Loucy (cell line): ENCODE results near the gene CD209.

Source experiments
- H2AFZ ChIP-seq: fragments of 200-600 bp; sonication (generic); 2 replicates; pipeline ENCODE4 v1.6.0; 2016; ENCODE audit warnings: antibody characterized with exemption, mild to moderate bottlenecking, low read length, moderate library complexity
- H3F3A ChIP-seq: fragments of 200-600 bp; 2 replicates; pipeline ENCODE4 v1.6.0; 2016; ENCODE audit warnings: antibody characterized with exemption, low read depth, mild to moderate bottlenecking
- H3K27me3 ChIP-seq: fragments of 200-600 bp; sonication (generic); 2 replicates; pipeline ENCODE4 v1.6.1; 2014; ENCODE audit warnings: low read length, mild to moderate bottlenecking; ENCODE audit not compliant: insufficient read depth, poor library complexity, severe bottlenecking
- H3K36me3 ChIP-seq: fragments of 200-600 bp; sonication (generic); 2 replicates; pipeline ENCODE4 v1.6.1; 2016; ENCODE audit warnings: low read length; ENCODE audit not compliant: insufficient read depth
- H3K4me1 ChIP-seq: fragments of 200-600 bp; sonication (generic); 2 replicates; pipeline ENCODE4 v1.5.1; 2014; ENCODE audit warnings: low read length, mild to moderate bottlenecking; ENCODE audit not compliant: insufficient read depth, poor library complexity, severe bottlenecking
- H3K4me2 ChIP-seq: fragments of 200-600 bp; sonication (generic); 2 replicates; pipeline ENCODE4 v1.6.0; 2014; ENCODE audit warnings: antibody characterized with exemption, low read length, low read depth, mild to moderate bottlenecking; ENCODE audit not compliant: poor library complexity, severe bottlenecking
- H3K4me3 ChIP-seq: fragments of 200-600 bp; sonication (generic); 2 replicates; pipeline ENCODE4 v1.5.1; 2014; ENCODE audit warnings: low read length, mild to moderate bottlenecking, mixed read lengths; ENCODE audit not compliant: poor library complexity, severe bottlenecking
- H3K79me2 ChIP-seq: fragments of 200-600 bp; sonication (generic); 2 replicates; pipeline ENCODE4 v1.6.1; 2014; ENCODE audit warnings: low read length; ENCODE audit not compliant: insufficient read depth
- H3K9ac ChIP-seq: fragments of 200-600 bp; sonication (generic); 2 replicates; pipeline ENCODE4 v1.6.0; 2014; ENCODE audit warnings: mild to moderate bottlenecking, low read depth, low read length, moderate library complexity; ENCODE audit not compliant: poor library complexity, severe bottlenecking
- H3K9me2 ChIP-seq: fragments of 200-600 bp; sonication (generic); replicated peaks from 2 replicates; pipeline ENCODE4 v1.6.1; 2016; ENCODE audit warnings: low read depth, low read length, mixed read lengths
- H3K9me3 ChIP-seq: fragments of 200-600 bp; sonication (generic); 2 replicates; pipeline ENCODE4 v1.6.1; 2014; ENCODE audit warnings: mild to moderate bottlenecking, antibody characterized with exemption, low read length, low read depth; ENCODE audit not compliant: insufficient read depth
- H4K20me1 ChIP-seq: fragments of 200-600 bp; sonication (generic); 2 replicates; pipeline ENCODE4 v1.6.0; 2014; ENCODE audit warnings: antibody characterized with exemption, low read length, mild to moderate bottlenecking; ENCODE audit not compliant: insufficient read depth, poor library complexity, severe bottlenecking
- EZH2phosphoT487 ChIP-seq: fragments of 200-600 bp; IDR thresholded peaks from 2 replicates; pipeline ENCODE4 v1.6.1; 2018; ENCODE audit warnings: antibody characterized with exemption, mild to moderate bottlenecking, moderate library complexity, borderline replicate concordance
- TF ChIP-seq, protein P1 (sequence below): fragments of 200-600 bp; sonication (generic); conservative IDR thresholded peaks from 2 replicates; pipeline ENCODE4 v1.5.1; 2014; ENCODE audit warnings: mild to moderate bottlenecking, antibody characterized with exemption, low read length

CD209 gene

GRCh38 chr19:7775761-7776160 lies 28.4 kb upstream of the CD209 start:
- Histone ChIP-seq H3K4me1 (no peaks in the 10 kb centered on the region), H2AFZ (no peak overlapping the region), H3K4me2 (no peak overlapping the region), H4K20me1 (no peaks in the 10 kb centered on the region), H3K9me2 (no peaks in the 10 kb centered on the region), H3K9me3 (no peaks in the 10 kb centered on the region; the same call in 1 of the 2 replicates), H3K9ac (no peak overlapping the region), H3F3A (no peaks in the 10 kb centered on the region), H3K27me3 (no peaks in the 10 kb centered on the region), H3K79me2 (no peaks in the 10 kb centered on the region), H3K4me3 (no peak overlapping the region), H3K36me3 (no peaks in the 10 kb centered on the region)
- TF ChIP-seq EZH2phosphoT487: no peak
- TF ChIP-seq, protein P1, sequence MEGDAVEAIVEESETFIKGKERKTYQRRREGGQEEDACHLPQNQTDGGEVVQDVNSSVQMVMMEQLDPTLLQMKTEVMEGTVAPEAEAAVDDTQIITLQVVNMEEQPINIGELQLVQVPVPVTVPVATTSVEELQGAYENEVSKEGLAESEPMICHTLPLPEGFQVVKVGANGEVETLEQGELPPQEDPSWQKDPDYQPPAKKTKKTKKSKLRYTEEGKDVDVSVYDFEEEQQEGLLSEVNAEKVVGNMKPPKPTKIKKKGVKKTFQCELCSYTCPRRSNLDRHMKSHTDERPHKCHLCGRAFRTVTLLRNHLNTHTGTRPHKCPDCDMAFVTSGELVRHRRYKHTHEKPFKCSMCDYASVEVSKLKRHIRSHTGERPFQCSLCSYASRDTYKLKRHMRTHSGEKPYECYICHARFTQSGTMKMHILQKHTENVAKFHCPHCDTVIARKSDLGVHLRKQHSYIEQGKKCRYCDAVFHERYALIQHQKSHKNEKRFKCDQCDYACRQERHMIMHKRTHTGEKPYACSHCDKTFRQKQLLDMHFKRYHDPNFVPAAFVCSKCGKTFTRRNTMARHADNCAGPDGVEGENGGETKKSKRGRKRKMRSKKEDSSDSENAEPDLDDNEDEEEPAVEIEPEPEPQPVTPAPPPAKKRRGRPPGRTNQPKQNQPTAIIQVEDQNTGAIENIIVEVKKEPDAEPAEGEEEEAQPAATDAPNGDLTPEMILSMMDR: no peak

GRCh38 chr19:7773841-7774240 lies 26.5 kb upstream of the CD209 start:
- no peaks in the 10 kb centered on the region for H3K4me1 ChIP-seq
- TF ChIP-seq EZH2phosphoT487: no peak
- TF ChIP-seq, protein P1: no peak

GRCh38 chr19:7772752-7773291 lies 25.5 kb upstream of the CD209 start:
- no peak for TF ChIP-seq EZH2phosphoT487
- TF ChIP-seq, protein P1: no peak
- H2AFZ ChIP-seq: peak overlapping the region; percentile 69; the same call in 1 of the 2 replicates
- H3K9me2 ChIP-seq: no peaks in the 10 kb centered on the region
- no peaks in the 10 kb centered on the region for H4K20me1 ChIP-seq
- no peaks in the 10 kb centered on the region for H3K27me3 ChIP-seq
- no peak overlapping the region for H3K4me3 ChIP-seq
- H3K36me3 ChIP-seq: no peaks in the 10 kb centered on the region
- no peak overlapping the region for H3K4me2 ChIP-seq
- no peak overlapping the region for H3K9ac ChIP-seq
- no peaks in the 10 kb centered on the region for H3K79me2 ChIP-seq
- no peaks in the 10 kb centered on the region for H3F3A ChIP-seq
- no peaks in the 10 kb centered on the region for H3K4me1 ChIP-seq
- no peaks in the 10 kb centered on the region for H3K9me3 ChIP-seq

More at GRCh38 chr19:7773841-7774240, 26.5 kb upstream of the CD209 start:
- Histone ChIP-seq H3K9me3 (no peaks in the 10 kb centered on the region), H3K9ac (no peak overlapping the region), H3K36me3 (no peaks in the 10 kb centered on the region), H3K4me2 (no peak overlapping the region), H3K79me2 (no peaks in the 10 kb centered on the region), H4K20me1 (no peaks in the 10 kb centered on the region), H3K4me3 (no peak overlapping the region), H3K27me3 (no peaks in the 10 kb centered on the region), H2AFZ (no peak overlapping the region), H3F3A (no peaks in the 10 kb centered on the region), H3K9me2 (no peaks in the 10 kb centered on the region)
